GM12878 (cell line): ENCODE data around the gene DNMBP. TPM values are rescaled to one million over a fixed set of nuclear protein-coding genes. Genes with fewer than 3 reads are reported as not detected.
A peak's percentile ranks its signal among the peaks of the same experiment; 100 is the strongest.

Experiments
- ATAC-seq: fragments of 200-7000 bp; cut with Tn5 transposase; 3 replicates; pipeline ENCODE4 v1.9.1; 2020; ENCODE audit warnings: mild to moderate bottlenecking, moderate library complexity
- BruUV-seq: library from RNA; stranded (reverse); fragments of 400-500 nt; replicated peaks from 2 replicates; lab custom pipeline; 2021; lab: Mats Ljungman, UMichigan
- CTCF ChIA-PET: fragments of 300-600 bp; sonication (Branson Sonifier 250); formaldehyde crosslinking; extraction: SDS; loops from one replicate; lab custom pipeline; 2021; ENCODE audit warnings: inconsistent platforms; lab: Yijun Ruan, JAX
- POLR2A ChIA-PET: fragments of 350-600 bp; formaldehyde crosslinking; extraction: SDS; loops from one replicate; lab custom pipeline; 2021; ENCODE audit warnings: inconsistent platforms; lab: Charles Lee
- RAD21 ChIA-PET: fragments of 300-600 bp; sonication (Branson Sonifier 250); formaldehyde crosslinking; loops from one replicate; lab custom pipeline; 2023; ENCODE audit warnings: antibody characterized with exemption; ENCODE audit not compliant: unreplicated experiment; lab: Charles Lee
- SMC1A ChIA-PET: fragments of 300-600 bp; sonication (Branson Sonifier 250); formaldehyde crosslinking; loops from one replicate; lab custom pipeline; 2023; ENCODE audit not compliant: unreplicated experiment, uncharacterized antibody; lab: Charles Lee
- DNase-seq: peaks from one replicate; pipeline ENCODE4 v3.0.0-alpha.2; 2011; ENCODE audit warnings: low read depth, low spot score
- FAIRE-seq: peaks from 3 replicates; lab custom pipeline; 2011; peaks lifted over from hg19 to GRCh38; lab: Jason Lieb, UNC
- H2AFZ ChIP-seq: 2 replicates; pipeline ENCODE4 v1.6.0; 2011; ENCODE audit warnings: low read depth, low read length, control low read depth; ENCODE audit not compliant: control insufficient read depth
- H3K27ac ChIP-seq: 2 replicates; pipeline ENCODE4 v1.5.1; 2011; ENCODE audit warnings: control low read depth; ENCODE audit not compliant: control insufficient read depth, insufficient read depth
- H3K27me3 ChIP-seq, 2 experiments: replicated peaks in 1 of 2; 2 replicates each; pipeline versions ENCODE4 v1.6.0 to v1.6.1; 2011; ENCODE audit warnings: low read length in 1 of 2; ENCODE audit not compliant: control insufficient read depth in 2 of 2, insufficient read depth in 2 of 2
- H3K36me3 ChIP-seq, 2 experiments: 2 replicates each; pipeline ENCODE4 v1.5.1; 2011; ENCODE audit warnings: low read length in 1 of 2; ENCODE audit not compliant: control insufficient read depth in 2 of 2, insufficient read depth in 2 of 2
- H3K4me1 ChIP-seq: 2 replicates; pipeline ENCODE4 v1.6.1; 2011; ENCODE audit warnings: mild to moderate bottlenecking, low read length, moderate library complexity, mixed read lengths; ENCODE audit not compliant: control insufficient read depth, insufficient read depth
- H3K4me2 ChIP-seq: 2 replicates; pipeline ENCODE4 v1.6.0; 2011; ENCODE audit warnings: control low read depth; ENCODE audit not compliant: control insufficient read depth, insufficient read depth
- H3K4me3 ChIP-seq: fragments of 200-600 bp; sonication (generic); 2 replicates; pipeline ENCODE4 v1.5.1; 2016
- H3K79me2 ChIP-seq: 2 replicates; pipeline ENCODE4 v1.6.0; 2011; ENCODE audit warnings: low read length; ENCODE audit not compliant: control insufficient read depth, insufficient read depth
- H3K9ac ChIP-seq: 2 replicates; pipeline ENCODE4 v1.8.0; 2011; ENCODE audit warnings: low read length, control low read depth, mixed read lengths; ENCODE audit not compliant: control insufficient read depth, insufficient read depth
- H3K9me3 ChIP-seq: replicated peaks from 3 replicates; pipeline ENCODE4 v1.5.1; 2011; ENCODE audit warnings: mild to moderate bottlenecking, low read length; ENCODE audit not compliant: control insufficient read depth, insufficient read depth
- H4K20me1 ChIP-seq: 2 replicates; pipeline ENCODE4 v1.6.0; 2011; ENCODE audit not compliant: control insufficient read depth, insufficient read depth
- CEBPB ChIP-seq, 2 experiments: fragments of 150-350 bp in 1 of 2; IDR thresholded peaks; 2 replicates each; pipeline ENCODE4 v1.6.1; 2012 to 2014; ENCODE audit warnings: low read depth in 2 of 2, low read length in 2 of 2, borderline replicate concordance in 1 of 2, inconsistent platforms in 1 of 2
- CREM ChIP-seq: IDR thresholded peaks from 2 replicates; pipeline ENCODE4 v1.6.1; 2014; ENCODE audit warnings: antibody characterized with exemption, low read depth
- EZH2 ChIP-seq: IDR thresholded peaks from 2 replicates; pipeline ENCODE4 v1.6.1; 2012; ENCODE audit warnings: low read depth, mild to moderate bottlenecking, control low read depth, inconsistent platforms, low read length, borderline replicate concordance; ENCODE audit not compliant: control insufficient read depth
- HCFC1 ChIP-seq: fragments of 150-350 bp; IDR thresholded peaks from 2 replicates; pipeline ENCODE4 v1.6.1; 2014; ENCODE audit warnings: low read length
- IRF4 ChIP-seq: IDR thresholded peaks from 2 replicates; pipeline ENCODE4 v1.6.1; 2011; ENCODE audit warnings: low read depth, low read length
- MXI1 ChIP-seq: fragments of 150-350 bp; IDR thresholded peaks from 2 replicates; pipeline ENCODE4 v1.6.1; 2011; ENCODE audit warnings: low read depth, mild to moderate bottlenecking, inconsistent platforms, low read length, improper control_type of control experiment
- NFIC ChIP-seq: IDR thresholded peaks from 2 replicates; pipeline ENCODE4 v1.6.1; 2012; ENCODE audit warnings: low read depth, mild to moderate bottlenecking, inconsistent platforms, low read length, moderate library complexity
- SUPT20H ChIP-seq: IDR thresholded peaks from 2 replicates; pipeline ENCODE4 v1.6.1; 2011; ENCODE audit warnings: low read depth, mild to moderate bottlenecking, low read length, moderate library complexity, borderline replicate concordance; ENCODE audit not compliant: control insufficient read depth
- TBL1XR1 ChIP-seq: IDR thresholded peaks from 2 replicates; pipeline ENCODE4 v1.6.1; 2012; ENCODE audit warnings: low read depth, low read length, improper control_type of control experiment
- TCF7 ChIP-seq: IDR thresholded peaks from 2 replicates; pipeline ENCODE4 v1.6.1; 2014; ENCODE audit warnings: antibody characterized with exemption, borderline replicate concordance
- USF1 ChIP-seq: IDR thresholded peaks from 2 replicates; pipeline ENCODE4 v1.6.1; 2011; ENCODE audit warnings: borderline replicate concordance, low read depth, mild to moderate bottlenecking, moderate library complexity, mixed read lengths, low read length; ENCODE audit not compliant: insufficient read depth; ENCODE audit errors: extremely low read length
- WRNIP1 ChIP-seq: IDR thresholded peaks from 2 replicates; pipeline ENCODE4 v1.6.1; 2011; ENCODE audit warnings: low read depth, low read length, improper control_type of control experiment, borderline replicate concordance
- WGBS: methylation state at CpG from one replicate; pipeline ENCODE4 v1.1.6; 2016; ENCODE audit warnings: low lambda C conversion rate; ENCODE audit not compliant: insufficient replicate concordance, insufficient coverage; ENCODE audit errors: missing lambda C conversion rate; 5-methylcytosine and 5-hydroxymethylcytosine counted together
- in situ Hi-C: fragments of 300-500 bp; cut with MboI; formaldehyde crosslinking; loops from 9 replicates; pipeline ENCODE4 v1.14.3; 2018; ENCODE audit warnings: mixed read lengths
- intact Hi-C: fragments of 100-400 bp; cut with micrococcal nuclease; formaldehyde crosslinking; loops from one replicate; pipeline ENCODE4 v1.14.2; 2022; ENCODE audit not compliant: unreplicated experiment
- polyA plus RNA-seq, 11 experiments: library from polyadenylated mRNA; depleted of rRNA in 4 of 11; unstranded in 6 of 11; stranded (reverse) in 5 of 11; fragments of >200 nt; fragmentation: Nextera tagmentation in 4 of 11; fragmentation: Illumina TruSeq in 1 of 11; extraction: Ambion mirVana in 4 of 11; extraction: Trizol in 1 of 11; gene quantifications; 1 replicate in 1 of 11; 2 replicates in 10 of 11; pipeline versions ENCODE4 v1.2.1 to v1.2.3, GENCODE V29; 2011 to 2016; ENCODE audit warnings: inconsistent platforms in 2 of 11, missing spikeins in 2 of 11, low read depth in 1 of 11
- total RNA-seq, 4 experiments: library from RNA; depleted of rRNA in 3 of 4; stranded (reverse); fragments of >200 nt in 3 of 4; fragmentation: Illumina TruSeq in 1 of 4; extraction: Trizol in 1 of 4; gene quantifications; 2 replicates each; pipeline versions ENCODE4 v1.2.1 to v1.2.3, GENCODE V29; 2013 to 2021
- TF ChIP-seq, protein P1 (sequence below): fragments of 450-650 bp; formaldehyde crosslinking; IDR thresholded peaks from 2 replicates; pipeline ENCODE4 v1.5.0; 2022; ENCODE audit warnings: mild to moderate bottlenecking, missing genetic modification characterization

DNMBP gene
- total and polyA plus RNA-seq, 10 of the 15 experiments (the other 5 are each of a cell fraction or from before 2014, with no cell fraction given): 7.1 to 45.0 (median 22.0) TPM

- no peaks in the 10 kb centered on the region for H3K27me3 ChIP-seq
- peaks cover 10% of the 10 kb centered on the region; the same call in 2 of the 3 replicates for H3K9me3 ChIP-seq
- H3K9ac ChIP-seq: no peak overlapping the region
- in situ Hi-C loops (no loop called here), intact Hi-C loops (no loop called here)
- DNase-seq (no peak), ATAC-seq (no peak), FAIRE-seq (no peak)
- no peak overlapping the region for H2AFZ ChIP-seq
- ChIA-PET CTCF (interaction anchor here (0.6 kb wide), 1 partner anchor 472 kb away, joined by 3 read pairs; no protein-coding TSS in a partner anchor), POLR2A (no interaction called here), RAD21 (no interaction called here), SMC1A (interaction anchor here (0.6 kb wide), 1 partner anchor 122 kb away, joined by 3 read pairs; no protein-coding TSS in a partner anchor)
- H3K4me1 ChIP-seq: peaks cover 5% of the 10 kb centered on the region; the same call in 1 of the 2 replicates
- no peak overlapping the region for H3K4me3 ChIP-seq
- H3K36me3 ChIP-seq: no peaks in the 10 kb centered on the region
- no peaks in the 10 kb centered on the region for H4K20me1 ChIP-seq
- no peak overlapping the region for H3K4me2 ChIP-seq
- H3K79me2 ChIP-seq: no peaks in the 10 kb centered on the region
- H3K27ac ChIP-seq: no peak overlapping the region
- BruUV-seq: no TSS peak
- 100% methylated on average over 1 of the region's 1 CpG for WGBS
- TF ChIP-seq TBL1XR1 (no peak), USF1 (no peak), IRF4 (no peak)
Observed at GRCh38 chr10:100027416-100027815, 17.7 kb upstream of the DNMBP start.

- RAD21 ChIA-PET: interaction anchor here (1.8 kb wide), 1 partner anchor 20 kb away, joined by 7 read pairs; no protein-coding TSS in a partner anchor
- no peak for ATAC-seq
- H3K79me2 ChIP-seq: no peaks in the 10 kb centered on the region
- no TSS peak for BruUV-seq
- H3K9me3 ChIP-seq: peaks cover 10% of the 10 kb centered on the region; the same call in 2 of the 3 replicates
- intact Hi-C loops (no loop called here), in situ Hi-C loops (no loop called here)
- FAIRE-seq: no peak
- no peaks in the 10 kb centered on the region for H4K20me1 ChIP-seq
- peak overlapping the region; percentile 42; the same call in 1 of the 2 replicates for H2AFZ ChIP-seq
- CTCF ChIA-PET: interaction anchor here (1.3 to 2.0 kb wide), 3 partner anchors 20 to 173 kb away, joined by 4 to 7 read pairs (median 4); no protein-coding TSS in a partner anchor
- no peaks in the 10 kb centered on the region for H3K27me3 ChIP-seq
- no peak overlapping the region for H3K4me2 ChIP-seq
- no peaks in the 10 kb centered on the region for H3K36me3 ChIP-seq
- POLR2A ChIA-PET: no interaction called here
- no peak overlapping the region for H3K4me3 ChIP-seq
- WGBS: 80% methylated on average over 5 of the region's 5 CpGs
- no peak overlapping the region for H3K9ac ChIP-seq
- SMC1A ChIA-PET: interaction anchor here (0.7 to 1.5 kb wide), 4 partner anchors 9 to 20 kb away, joined by 4 to 9 read pairs (median 4); no protein-coding TSS in a partner anchor
- H3K27ac ChIP-seq: no peak overlapping the region
- peaks cover 14% of the 10 kb centered on the region for H3K4me1 ChIP-seq
- no peak for DNase-seq
- TF ChIP-seq TCF7: no peak
- TF ChIP-seq, protein P1, sequence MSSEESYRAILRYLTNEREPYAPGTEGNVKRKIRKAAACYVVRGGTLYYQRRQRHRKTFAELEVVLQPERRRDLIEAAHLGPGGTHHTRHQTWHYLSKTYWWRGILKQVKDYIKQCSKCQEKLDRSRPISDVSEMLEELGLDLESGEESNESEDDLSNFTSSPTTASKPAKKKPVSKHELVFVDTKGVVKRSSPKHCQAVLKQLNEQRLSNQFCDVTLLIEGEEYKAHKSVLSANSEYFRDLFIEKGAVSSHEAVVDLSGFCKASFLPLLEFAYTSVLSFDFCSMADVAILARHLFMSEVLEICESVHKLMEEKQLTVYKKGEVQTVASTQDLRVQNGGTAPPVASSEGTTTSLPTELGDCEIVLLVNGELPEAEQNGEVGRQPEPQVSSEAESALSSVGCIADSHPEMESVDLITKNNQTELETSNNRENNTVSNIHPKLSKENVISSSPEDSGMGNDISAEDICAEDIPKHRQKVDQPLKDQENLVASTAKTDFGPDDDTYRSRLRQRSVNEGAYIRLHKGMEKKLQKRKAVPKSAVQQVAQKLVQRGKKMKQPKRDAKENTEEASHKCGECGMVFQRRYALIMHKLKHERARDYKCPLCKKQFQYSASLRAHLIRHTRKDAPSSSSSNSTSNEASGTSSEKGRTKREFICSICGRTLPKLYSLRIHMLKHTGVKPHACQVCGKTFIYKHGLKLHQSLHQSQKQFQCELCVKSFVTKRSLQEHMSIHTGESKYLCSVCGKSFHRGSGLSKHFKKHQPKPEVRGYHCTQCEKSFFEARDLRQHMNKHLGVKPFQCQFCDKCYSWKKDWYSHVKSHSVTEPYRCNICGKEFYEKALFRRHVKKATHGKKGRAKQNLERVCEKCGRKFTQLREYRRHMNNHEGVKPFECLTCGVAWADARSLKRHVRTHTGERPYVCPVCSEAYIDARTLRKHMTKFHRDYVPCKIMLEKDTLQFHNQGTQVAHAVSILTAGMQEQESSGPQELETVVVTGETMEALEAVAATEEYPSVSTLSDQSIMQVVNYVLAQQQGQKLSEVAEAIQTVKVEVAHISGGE (CRISPR knock-in tag): no peak
- TF ChIP-seq SUPT20H: no peak
- TF ChIP-seq NFIC: no peak
- TF ChIP-seq CREM: no peak
- no peak for TF ChIP-seq CEBPB (IDR thresholded peaks at IDR 0.05; ENCODE audit: borderline replicate concordance in 1 of 2, low read depth in 2 of 2, low read length in 2 of 2)
- TF ChIP-seq WRNIP1: no peak
- no peak for TF ChIP-seq MXI1
- no peak for TF ChIP-seq HCFC1
- no peak for TF ChIP-seq EZH2
Observed at GRCh38 chr10:100025576-100025975, 15.8 kb upstream of the DNMBP start.
